GM11168 (cell line): ENCODE measurements around the gene DDX60.
"Not testable (repeated sequence)": the region's sequence is repeated elsewhere in the genome, so short reads cannot be mapped to it uniquely, and the experiment has no call there.

Experiments
- in situ Hi-C: fragments of 300-500 bp; cut with MboI; formaldehyde crosslinking; loops from one replicate; pipeline ENCODE4 v1.12.0; 2022; ENCODE audit warnings: low sequenced_read_pairs; ENCODE audit not compliant: unreplicated experiment

Gene DDX60

DNA sequence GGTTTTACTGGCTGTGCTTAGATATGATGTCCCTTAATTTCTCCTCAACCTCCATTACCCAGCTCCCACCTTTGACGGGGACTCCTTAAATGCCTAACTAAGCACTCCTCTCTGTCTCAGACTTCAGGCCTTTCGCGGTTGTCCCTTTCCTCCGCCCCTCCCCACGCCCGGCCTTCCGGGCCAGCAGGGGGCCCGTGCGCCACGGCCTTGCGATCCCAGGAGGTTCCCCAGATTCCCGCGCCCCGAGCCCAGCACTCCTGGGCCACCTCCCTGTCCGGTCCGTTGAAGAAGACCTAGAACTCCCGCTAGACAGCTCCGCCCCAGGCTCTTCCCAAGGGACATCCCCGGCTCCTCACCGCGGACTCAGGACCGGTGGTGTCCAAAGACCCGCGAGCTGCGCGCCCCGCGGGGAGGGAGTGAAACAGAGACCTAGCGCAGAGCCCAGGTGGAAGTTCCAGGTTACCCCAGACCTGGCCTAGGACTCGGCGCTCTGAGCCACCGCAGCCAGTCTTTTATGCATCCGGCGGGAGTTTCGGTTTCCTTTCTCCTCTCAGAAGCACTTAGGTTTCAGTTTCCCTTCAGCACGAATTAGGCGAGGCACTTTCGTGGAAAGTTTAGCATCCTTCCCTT lies at the start of gene DDX60:
Gene DDX60, minus strand, starts transcription at position 487 of the 630 bp plus-strand sequence. CDS start 7,493 bp downstream, outside the sequence.
- in situ Hi-C loops: no loop called here

GRCh38 chr4:168367065-168367464 lies 48.5 kb upstream of the DDX60 start:
- in situ Hi-C loops: no loop called here

DNA sequence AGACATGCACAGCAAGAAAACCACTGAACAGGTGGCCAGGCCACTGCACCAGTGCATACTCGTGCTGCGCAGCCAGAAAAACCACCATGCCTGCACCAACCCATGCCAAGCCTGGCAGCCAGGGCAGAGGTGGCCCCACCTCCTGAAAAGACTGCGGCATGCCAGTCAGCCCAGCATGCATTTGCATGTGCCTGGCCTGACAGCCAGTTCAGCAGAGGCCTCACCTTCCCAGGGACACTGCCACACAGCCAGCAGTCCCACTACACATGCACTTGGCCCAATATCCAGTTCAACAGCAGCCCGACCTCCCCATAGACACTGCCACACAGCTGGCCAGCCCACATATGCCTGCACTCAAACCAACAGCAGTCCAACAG lies 43.5 kb upstream of the DDX60 start:
- in situ Hi-C loops: no loop called here

DNA sequence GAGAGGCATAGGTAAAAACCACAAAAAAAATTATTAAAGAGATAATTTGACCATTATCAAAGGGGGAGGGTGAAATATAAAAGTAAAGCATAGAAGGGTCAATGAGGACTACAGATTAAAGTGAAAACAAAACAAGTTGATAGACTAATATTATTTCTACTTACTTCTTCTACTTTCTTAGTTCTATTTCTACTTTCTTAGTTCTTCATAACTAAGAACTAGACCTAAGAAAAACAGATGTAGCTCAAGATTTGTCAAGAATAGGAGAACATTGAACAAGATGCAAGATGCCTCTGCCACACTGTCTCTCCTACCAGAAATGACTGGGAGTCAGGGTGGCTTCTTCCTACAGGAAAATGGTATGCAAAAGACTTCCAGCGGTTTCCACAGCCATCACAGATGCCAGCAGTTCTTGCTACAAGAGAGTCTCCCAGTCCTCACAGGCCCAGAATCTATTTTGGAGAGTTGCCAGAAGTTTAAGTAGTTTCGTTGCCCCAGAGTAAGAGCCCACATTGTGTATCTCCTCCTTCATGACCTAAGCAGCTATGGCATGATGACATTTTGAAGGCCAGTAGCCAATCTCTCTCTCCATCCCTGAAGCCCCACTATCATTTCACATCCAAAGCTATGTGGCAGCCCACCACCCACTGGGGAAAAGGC lies 42.9 kb upstream of the DDX60 start:
- in situ Hi-C loops: no loop called here

GRCh38 chr4:168360271-168360670 lies 41.7 kb upstream of the DDX60 start:
- in situ Hi-C loops: no loop called here

GRCh38 chr4:168357941-168358340 lies 39.4 kb upstream of the DDX60 start:
- in situ Hi-C loops: no loop called here

DNA sequence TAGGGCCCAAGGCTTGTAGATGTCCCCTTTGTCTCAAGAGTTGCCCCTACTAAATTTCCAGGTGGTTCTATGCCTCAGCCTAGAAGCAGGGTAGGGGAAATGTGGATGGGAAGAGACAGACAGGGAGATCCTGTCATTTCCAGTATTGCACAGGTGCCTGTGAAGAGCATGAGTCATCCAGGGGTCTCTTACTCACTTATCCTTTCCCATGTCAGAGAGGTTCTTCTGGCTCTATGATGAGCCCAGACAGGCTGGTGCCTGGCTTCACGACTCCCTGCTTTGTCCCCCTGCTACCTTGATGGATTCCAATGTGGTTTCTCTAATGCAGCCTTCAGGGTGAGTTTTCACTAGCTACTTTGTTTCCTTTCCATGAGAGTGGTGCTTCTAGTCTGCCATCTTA lies 35.2 kb upstream of the DDX60 start:
- in situ Hi-C loops: no loop called here

DNA sequence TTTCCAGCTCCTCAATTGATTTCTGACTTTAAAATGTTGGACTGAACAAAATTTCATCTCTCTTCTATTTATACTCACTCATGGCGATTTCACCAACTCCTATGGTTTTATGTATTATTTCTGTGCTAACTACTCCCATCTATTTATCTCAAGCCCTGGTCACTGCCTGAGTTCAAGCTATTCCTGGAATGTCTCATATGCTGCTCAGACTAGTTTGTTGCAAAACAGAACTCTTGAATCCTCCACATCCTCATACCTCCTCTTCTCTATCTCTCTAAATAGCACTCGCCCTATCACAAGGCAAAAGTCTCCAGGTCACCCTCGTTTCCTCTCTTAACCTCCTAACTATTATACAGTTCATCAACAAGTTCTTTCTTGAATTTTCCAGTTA lies 19.0 kb upstream of the DDX60 start:
- in situ Hi-C loops: no loop called here

DNA sequence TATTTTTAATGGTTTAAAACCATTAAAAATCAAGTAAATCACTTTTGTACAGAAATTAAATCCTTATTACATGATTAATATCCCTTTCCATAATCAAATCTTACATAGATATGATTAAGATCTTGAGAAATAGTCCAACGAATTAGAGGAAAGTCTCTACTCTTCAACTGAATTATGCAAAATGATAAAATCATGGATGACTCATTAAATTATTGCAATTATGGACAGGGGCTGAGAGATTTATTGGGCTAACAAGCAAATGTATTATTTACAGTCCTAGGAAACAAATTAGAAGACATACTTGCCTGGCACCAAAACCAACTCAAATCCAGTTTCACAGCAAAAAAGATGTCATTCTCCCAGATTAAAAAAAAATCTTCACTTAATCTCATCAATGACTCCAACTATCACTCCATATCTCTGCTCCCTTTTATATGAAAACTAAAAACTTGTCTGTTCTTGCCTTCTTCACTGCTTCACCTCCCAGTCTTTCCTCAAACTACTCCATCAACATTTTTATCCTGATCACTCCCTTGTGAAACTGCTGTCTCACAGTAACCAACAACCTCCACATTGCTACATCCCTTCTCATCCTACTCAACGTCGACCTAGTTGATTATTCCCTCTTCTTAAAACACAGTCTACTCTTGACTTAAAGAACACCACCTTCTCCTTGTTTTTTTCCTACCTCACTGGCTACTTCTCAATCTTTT lies 18.4 kb upstream of the DDX60 start:
- in situ Hi-C loops: no loop called here

- in situ Hi-C loops: no loop called here
Measured at GRCh38 chr4:168335621-168336020, 17.1 kb upstream of the DDX60 start.

DNA sequence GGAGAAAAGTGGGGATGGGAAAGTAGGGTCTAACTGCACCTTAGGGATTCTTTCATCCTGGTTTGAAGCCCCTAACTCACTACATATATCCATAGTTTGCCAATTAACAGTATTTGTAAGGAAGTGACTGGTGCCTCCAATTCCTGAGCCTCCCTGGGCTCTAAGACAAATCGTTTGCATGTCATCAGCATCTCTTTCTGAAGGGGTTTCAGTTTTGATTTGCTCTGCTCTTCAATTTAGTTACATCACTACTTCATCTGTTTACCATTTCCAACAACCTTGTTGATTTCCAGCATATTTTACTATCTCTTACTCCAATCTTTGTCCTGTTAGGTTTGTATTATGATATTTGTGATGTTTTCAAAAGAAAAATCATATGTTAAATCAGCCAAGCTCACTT lies 15.5 kb upstream of the DDX60 start:
- in situ Hi-C loops: no loop called here

DNA sequence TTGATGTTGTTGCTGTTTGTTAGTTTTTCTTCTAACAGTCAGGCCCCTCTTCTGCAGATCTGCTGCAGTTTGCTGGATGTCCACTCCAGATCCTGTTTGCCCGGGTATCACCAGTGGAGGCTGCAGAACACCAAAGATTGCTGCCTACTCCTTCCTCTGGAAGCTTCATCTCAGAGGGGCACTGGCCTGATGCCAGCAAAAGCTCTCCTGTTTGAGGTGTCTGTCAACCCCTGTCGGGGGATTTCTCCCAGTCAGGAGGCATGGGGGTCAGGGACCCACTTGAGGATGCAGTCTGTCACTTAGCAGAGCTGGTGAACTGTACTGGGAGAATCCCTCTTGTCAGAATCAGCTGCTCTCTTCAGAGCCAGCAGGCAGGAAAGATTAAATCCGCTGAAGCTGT lies 12.0 kb upstream of the DDX60 start:
- in situ Hi-C loops: not testable (repeated sequence)

- in situ Hi-C loops: no loop called here
Measured at GRCh38 chr4:168325591-168325990, 7.0 kb upstream of the DDX60 start.

DNA sequence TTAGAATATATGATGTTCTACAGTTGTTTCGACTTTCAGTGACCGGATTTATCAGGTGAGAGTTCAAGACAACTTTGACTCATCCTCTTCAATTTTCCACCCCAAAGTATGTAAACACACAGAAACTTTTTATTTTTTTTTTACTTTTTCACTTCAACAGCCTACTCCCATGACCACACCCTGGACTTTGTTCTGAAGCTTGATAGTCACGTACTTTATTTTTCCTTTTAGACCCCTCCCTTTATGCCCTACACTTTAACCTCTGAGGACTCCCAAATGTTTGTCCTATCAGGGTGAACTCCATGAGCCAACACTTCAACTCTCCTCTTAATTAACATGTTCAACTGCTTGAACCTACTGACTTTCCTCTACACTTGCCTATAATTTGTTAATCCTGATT lies 2.5 kb upstream of the DDX60 start:
- in situ Hi-C loops: no loop called here

GRCh38 chr4:168319486-168320019 lies 1.0 kb upstream of the DDX60 start:
- in situ Hi-C loops: no loop called here

GRCh38 chr4:168317621-168318020 lies 931 bp downstream of the DDX60 start:
- in situ Hi-C loops: no loop called here

GRCh38 chr4:168309781-168310180 lies 8.8 kb downstream of the DDX60 start:
- in situ Hi-C loops: no loop called here

DNA sequence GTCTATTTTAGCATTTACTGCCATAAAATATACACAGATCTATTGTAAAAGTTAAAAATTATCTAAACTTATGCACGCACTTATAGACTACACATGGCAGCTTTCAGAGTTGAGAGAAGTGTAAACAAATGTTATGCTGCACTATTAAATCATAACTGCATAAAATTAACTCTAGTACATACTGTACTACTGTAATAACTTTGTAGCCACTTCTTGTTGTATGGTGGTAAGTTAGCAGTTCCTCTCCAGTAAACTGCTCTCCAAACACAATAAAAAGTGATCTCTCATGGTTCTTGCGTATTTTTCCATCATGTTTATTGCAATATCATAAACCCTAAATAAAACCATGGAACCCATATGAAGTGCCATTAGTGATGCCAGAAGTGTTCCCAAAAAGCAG lies 9.6 kb downstream of the DDX60 start:
- in situ Hi-C loops: no loop called here

DNA sequence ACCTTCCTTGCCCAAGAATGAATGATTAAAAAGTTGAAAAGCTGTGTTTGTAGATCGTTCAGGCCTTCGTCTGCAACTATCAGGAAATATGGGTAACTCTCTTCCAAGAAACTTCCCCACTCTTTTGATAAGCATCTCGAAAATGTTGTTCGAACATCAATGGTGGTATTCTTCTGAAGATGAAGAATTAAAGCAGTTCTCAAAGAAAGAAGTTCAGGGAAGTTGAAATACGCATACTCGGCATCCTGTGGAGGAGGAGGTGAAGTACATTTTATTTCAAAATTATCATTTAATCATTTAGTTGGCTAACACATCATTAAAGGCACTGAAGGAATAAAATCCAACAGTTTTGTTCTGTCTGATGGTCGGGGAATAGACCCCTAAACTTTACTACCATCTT lies 12.1 kb downstream of the DDX60 start:
- in situ Hi-C loops: no loop called here

DNA sequence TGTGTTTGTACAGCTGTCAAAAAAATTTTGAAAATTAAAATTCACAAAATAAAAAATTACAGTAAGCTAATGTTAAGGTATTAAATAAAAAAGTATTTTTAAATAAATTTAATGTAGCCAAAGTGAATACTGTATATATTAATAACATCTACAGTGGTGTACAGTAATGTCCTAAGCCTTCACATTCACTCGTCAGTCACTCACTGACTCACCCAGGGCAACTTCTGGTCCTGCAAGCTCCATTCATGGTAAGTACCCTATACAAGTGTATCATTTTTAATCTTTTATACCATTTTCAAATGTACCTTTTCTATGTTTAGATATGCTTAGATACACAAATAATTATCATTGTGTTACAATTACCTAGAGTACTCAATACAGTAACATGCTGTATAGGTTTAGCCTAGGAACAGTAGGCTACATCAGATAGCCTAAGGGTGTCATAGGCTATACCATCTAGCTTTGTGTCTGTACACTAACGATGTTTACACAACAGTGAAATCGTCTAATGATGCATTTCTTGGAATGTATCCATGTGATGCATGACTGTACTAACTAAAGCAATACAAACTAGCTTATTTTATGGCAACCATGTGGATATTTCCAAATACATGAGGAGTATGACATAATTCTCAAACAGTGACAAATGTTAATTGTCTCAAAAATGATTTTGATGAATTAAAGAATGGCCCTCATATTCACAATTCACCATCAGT lies 13.7 kb downstream of the DDX60 start:
- in situ Hi-C loops: no loop called here

- in situ Hi-C loops: not testable (repeated sequence)
Measured at GRCh38 chr4:168303430-168303829, 15.1 kb downstream of the DDX60 start.
